CD4-positive, alpha-beta T cell treated with Interleukin-17A for 1 hour (primary cell): ENCODE data around the gene DCBLD2.
A peak's percentile ranks its signal among the peaks of the same experiment; 100 is the strongest.

Experiments
- DNase-seq: peaks from one replicate; pipeline ENCODE4 v3.0.0-alpha.2; 2020

The DCBLD2 gene

GRCh38 chr3:98763819-98764418 is 137.6 kb downstream of the DCBLD2 start:
- no peak for DNase-seq

- DNase-seq: peak; percentile 11
These were observed 138.4 kb downstream of the DCBLD2 start, which contains the start of gene ST3GAL6 for GRCh38 chr3:98763076-98763475. ST3GAL6 (plus strand) TSS chr3:98763340; CDS start chr3:98768441, 5,101 bp downstream.

- no peak for DNase-seq
These were observed 139.8 kb downstream of the DCBLD2 start for GRCh38 chr3:98761643-98762229.

- no peak for DNase-seq
These were observed 141.9 kb downstream of the DCBLD2 start for GRCh38 chr3:98759629-98760028.

- no peak for DNase-seq
These were observed 145.9 kb downstream of the DCBLD2 start for GRCh38 chr3:98755601-98756000.

- no peak for DNase-seq
These were observed 147.0 kb downstream of the DCBLD2 start for GRCh38 chr3:98754483-98754882.

GRCh38 chr3:98750276-98750919 is 151.1 kb downstream of the DCBLD2 start:
- DNase-seq: no peak

- DNase-seq: no peak
These were observed 154.6 kb downstream of the DCBLD2 start for GRCh38 chr3:98746882-98747281.

GRCh38 chr3:98746122-98746521 is 155.4 kb downstream of the DCBLD2 start:
- DNase-seq: no peak
